HCT116 (cell line): ENCODE measurements around the gene HCAR3.

Experiments used
- CEBPB ChIP-seq: IDR thresholded peaks from 2 replicates; pipeline ENCODE4 v1.6.1; 2012; ENCODE audit warnings: low read depth
- EZH2 ChIP-seq: fragments of 200-600 bp; sonication (generic); IDR thresholded peaks from 2 replicates; pipeline ENCODE4 v1.6.1; 2017; ENCODE audit warnings: antibody characterized with exemption, mixed run types
- EZH2phosphoT487 ChIP-seq: fragments of 200-600 bp; IDR thresholded peaks from 2 replicates; pipeline ENCODE4 v1.6.1; 2018; ENCODE audit warnings: antibody characterized with exemption, borderline replicate concordance
- FOSL1 ChIP-seq: IDR thresholded peaks from 2 replicates; pipeline ENCODE4 v1.6.1; 2012; ENCODE audit warnings: low read depth
- JUND ChIP-seq: IDR thresholded peaks from 2 replicates; pipeline ENCODE4 v1.6.1; 2012
- POLR2A ChIP-seq: IDR thresholded peaks from 2 replicates; pipeline ENCODE4 v1.7.0; 2011; ENCODE audit warnings: borderline replicate concordance; ENCODE audit not compliant: insufficient read depth, insufficient read length; ENCODE audit errors: extremely low read depth
- POLR2AphosphoS5 ChIP-seq: IDR thresholded peaks from 2 replicates; pipeline ENCODE4 v1.6.1; 2011; ENCODE audit warnings: mild to moderate bottlenecking, low read depth, low read length, moderate library complexity
- RAD21 ChIP-seq: IDR thresholded peaks from 2 replicates; pipeline ENCODE4 v1.6.1; 2012; ENCODE audit warnings: low read depth, mild to moderate bottlenecking
- TCF7L2 ChIP-seq: IDR thresholded peaks from 2 replicates; pipeline ENCODE4 v1.7.0; 2011; ENCODE audit warnings: borderline replicate concordance, inconsistent platforms; ENCODE audit not compliant: insufficient read depth, insufficient read length; ENCODE audit errors: extremely low read depth
- YY1 ChIP-seq: IDR thresholded peaks from 2 replicates; pipeline ENCODE4 v1.6.1; 2011; ENCODE audit warnings: low read length, low read depth, moderate library complexity, mild to moderate bottlenecking; ENCODE audit not compliant: insufficient replicate concordance; ENCODE audit errors: extremely low read depth
- TF ChIP-seq, protein P1 (sequence below), 3 experiments: fragments of 200-600 bp in 1 of 3; sonication (generic) in 1 of 3; IDR thresholded peaks in 2 of 3; conservative IDR thresholded peaks in 1 of 3; 2 replicates each; pipeline ENCODE4 v1.5.1; 2012 to 2017; ENCODE audit warnings: low read depth in 2 of 3, low read length in 2 of 3, antibody characterized with exemption in 1 of 3, borderline replicate concordance in 1 of 3, control low read depth in 1 of 3, mild to moderate bottlenecking in 1 of 3, mixed read lengths in 1 of 3, mixed run types in 1 of 3, moderate library complexity in 1 of 3; ENCODE audit not compliant: insufficient read depth in 1 of 3
- TF ChIP-seq, protein P2 (sequence below): IDR thresholded peaks from 2 replicates; pipeline ENCODE4 v1.6.1; 2012

DNA sequence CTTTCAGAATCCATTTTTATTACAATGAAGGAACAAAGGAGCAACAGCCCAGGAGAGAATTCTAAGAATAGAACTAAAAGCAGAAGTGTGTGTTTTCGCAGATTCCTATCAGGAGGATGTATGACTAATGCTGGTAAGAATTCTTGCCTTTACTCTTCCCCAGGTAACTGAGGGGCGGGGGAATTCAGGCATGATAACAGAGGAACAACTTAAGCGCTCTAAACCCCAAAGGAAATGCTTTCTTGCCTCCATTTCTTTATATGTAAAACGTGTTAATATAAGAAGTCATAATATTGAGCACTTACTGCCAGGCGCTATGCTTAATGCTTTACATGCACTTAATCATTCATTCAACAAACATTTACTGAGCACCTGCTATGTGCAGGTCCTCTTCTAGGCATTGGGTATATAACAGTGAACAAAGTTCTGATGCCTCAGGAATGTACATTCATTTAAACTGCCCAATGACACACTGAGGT, 9.5 kb upstream of the HCAR3 start:
- TF ChIP-seq, protein P1, sequence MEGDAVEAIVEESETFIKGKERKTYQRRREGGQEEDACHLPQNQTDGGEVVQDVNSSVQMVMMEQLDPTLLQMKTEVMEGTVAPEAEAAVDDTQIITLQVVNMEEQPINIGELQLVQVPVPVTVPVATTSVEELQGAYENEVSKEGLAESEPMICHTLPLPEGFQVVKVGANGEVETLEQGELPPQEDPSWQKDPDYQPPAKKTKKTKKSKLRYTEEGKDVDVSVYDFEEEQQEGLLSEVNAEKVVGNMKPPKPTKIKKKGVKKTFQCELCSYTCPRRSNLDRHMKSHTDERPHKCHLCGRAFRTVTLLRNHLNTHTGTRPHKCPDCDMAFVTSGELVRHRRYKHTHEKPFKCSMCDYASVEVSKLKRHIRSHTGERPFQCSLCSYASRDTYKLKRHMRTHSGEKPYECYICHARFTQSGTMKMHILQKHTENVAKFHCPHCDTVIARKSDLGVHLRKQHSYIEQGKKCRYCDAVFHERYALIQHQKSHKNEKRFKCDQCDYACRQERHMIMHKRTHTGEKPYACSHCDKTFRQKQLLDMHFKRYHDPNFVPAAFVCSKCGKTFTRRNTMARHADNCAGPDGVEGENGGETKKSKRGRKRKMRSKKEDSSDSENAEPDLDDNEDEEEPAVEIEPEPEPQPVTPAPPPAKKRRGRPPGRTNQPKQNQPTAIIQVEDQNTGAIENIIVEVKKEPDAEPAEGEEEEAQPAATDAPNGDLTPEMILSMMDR (IDR thresholded peaks at IDR 0.05 in 2 of 3, conservative IDR thresholded peaks at IDR 0.05 in 1 of 3; ENCODE audit: borderline replicate concordance in 1 of 3, insufficient read depth in 1 of 3, low read depth in 2 of 3, low read length in 2 of 3), result no peak
- TF ChIP-seq, protein P2, sequence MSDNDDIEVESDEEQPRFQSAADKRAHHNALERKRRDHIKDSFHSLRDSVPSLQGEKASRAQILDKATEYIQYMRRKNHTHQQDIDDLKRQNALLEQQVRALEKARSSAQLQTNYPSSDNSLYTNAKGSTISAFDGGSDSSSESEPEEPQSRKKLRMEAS, result no peak
- no peak for TF ChIP-seq YY1
- no peak for TF ChIP-seq POLR2A
- TF ChIP-seq CEBPB, result no peak
- TF ChIP-seq POLR2AphosphoS5, result no peak
- TF ChIP-seq TCF7L2, result no peak
- TF ChIP-seq JUND, result peak; percentile 74
- TF ChIP-seq EZH2, result no peak
- TF ChIP-seq FOSL1, result peak; percentile 79
- no peak for TF ChIP-seq EZH2phosphoT487
- TF ChIP-seq RAD21, result no peak
